ENCODE data around the gene C5orf63.

- no peak for TF ChIP-seq CTCF (IDR thresholded peaks at IDR 0.05; ENCODE audit: low read depth, low read length, missing input control)
- TF ChIP-seq, protein P1, sequence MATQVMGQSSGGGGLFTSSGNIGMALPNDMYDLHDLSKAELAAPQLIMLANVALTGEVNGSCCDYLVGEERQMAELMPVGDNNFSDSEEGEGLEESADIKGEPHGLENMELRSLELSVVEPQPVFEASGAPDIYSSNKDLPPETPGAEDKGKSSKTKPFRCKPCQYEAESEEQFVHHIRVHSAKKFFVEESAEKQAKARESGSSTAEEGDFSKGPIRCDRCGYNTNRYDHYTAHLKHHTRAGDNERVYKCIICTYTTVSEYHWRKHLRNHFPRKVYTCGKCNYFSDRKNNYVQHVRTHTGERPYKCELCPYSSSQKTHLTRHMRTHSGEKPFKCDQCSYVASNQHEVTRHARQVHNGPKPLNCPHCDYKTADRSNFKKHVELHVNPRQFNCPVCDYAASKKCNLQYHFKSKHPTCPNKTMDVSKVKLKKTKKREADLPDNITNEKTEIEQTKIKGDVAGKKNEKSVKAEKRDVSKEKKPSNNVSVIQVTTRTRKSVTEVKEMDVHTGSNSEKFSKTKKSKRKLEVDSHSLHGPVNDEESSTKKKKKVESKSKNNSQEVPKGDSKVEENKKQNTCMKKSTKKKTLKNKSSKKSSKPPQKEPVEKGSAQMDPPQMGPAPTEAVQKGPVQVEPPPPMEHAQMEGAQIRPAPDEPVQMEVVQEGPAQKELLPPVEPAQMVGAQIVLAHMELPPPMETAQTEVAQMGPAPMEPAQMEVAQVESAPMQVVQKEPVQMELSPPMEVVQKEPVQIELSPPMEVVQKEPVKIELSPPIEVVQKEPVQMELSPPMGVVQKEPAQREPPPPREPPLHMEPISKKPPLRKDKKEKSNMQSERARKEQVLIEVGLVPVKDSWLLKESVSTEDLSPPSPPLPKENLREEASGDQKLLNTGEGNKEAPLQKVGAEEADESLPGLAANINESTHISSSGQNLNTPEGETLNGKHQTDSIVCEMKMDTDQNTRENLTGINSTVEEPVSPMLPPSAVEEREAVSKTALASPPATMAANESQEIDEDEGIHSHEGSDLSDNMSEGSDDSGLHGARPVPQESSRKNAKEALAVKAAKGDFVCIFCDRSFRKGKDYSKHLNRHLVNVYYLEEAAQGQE (IDR thresholded peaks at IDR 0.05): no peak
- no peak for TF ChIP-seq EGR1 (IDR thresholded peaks at IDR 0.05; ENCODE audit: low read depth in 2 of 2)
Observed at GRCh38 chr5:127012916-127013315, 60.4 kb downstream of the C5orf63 start.

Data from liver (tissue), 3 donors.